HG03342 (cell line): Measurements from ENCODE around the gene TAS2R9.
"Not testable (repeated sequence)": the region's sequence is repeated elsewhere in the genome, so short reads cannot be mapped to it uniquely, and the experiment has no call there.

Experiments used
- ATAC-seq: cut with Tn5 transposase; IDR thresholded peaks from one replicate; pipeline ENCODE4 v1.9.1; 2021; ENCODE audit warnings: mild to moderate bottlenecking, moderate library complexity; ENCODE audit not compliant: unreplicated experiment

The TAS2R9 gene, protein sequence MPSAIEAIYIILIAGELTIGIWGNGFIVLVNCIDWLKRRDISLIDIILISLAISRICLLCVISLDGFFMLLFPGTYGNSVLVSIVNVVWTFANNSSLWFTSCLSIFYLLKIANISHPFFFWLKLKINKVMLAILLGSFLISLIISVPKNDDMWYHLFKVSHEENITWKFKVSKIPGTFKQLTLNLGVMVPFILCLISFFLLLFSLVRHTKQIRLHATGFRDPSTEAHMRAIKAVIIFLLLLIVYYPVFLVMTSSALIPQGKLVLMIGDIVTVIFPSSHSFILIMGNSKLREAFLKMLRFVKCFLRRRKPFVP

DNA sequence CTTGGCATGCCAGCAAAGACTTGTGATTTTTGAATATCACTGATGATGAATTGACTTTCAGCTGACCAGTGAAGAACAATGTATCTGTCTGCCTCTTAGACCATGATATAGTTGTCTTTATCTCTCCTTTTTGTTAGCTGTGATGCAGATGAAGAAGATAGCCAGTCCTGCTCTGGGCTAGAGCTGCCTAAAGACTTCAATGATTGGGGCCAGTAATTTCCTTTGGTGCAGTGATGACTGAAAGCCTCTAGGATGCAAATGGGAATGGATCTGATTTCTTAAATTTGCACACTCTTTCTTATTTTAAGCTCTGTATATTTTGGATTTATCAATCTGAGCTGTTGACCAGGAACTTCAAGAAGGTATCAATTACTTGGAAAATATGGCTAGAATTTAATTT, at the start of gene TAS2R9:
TSS of gene TAS2R9 (minus strand) at position 101 of the 400 bp plus-strand sequence. CDS start at position 8, 93 bp downstream.
- ATAC-seq, result no peak

DNA sequence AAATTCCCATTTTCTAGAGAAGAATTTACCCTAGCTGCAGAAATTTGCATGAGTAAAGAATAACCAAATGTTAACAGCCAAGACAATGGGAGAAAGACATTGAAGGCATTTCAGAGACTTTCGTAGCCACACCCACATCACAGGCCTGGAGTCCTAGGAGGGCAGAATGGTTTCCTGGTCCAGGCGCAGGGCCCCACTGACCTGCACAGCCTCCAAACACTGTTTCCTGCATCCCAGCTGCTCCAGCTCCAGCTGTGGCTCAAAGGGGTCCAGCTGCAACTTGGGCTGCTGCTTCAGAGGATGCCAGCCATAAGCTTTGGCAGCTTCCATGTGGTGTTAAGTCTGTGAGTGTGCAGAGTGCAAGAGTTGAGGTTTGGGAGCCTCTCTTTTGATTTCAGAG, 45.8 kb upstream of the TAS2R9 start:
- ATAC-seq, result no peak

- no peak for ATAC-seq
Observed at GRCh38 chr12:10853776-10854175, 43.8 kb upstream of the TAS2R9 start.

DNA sequence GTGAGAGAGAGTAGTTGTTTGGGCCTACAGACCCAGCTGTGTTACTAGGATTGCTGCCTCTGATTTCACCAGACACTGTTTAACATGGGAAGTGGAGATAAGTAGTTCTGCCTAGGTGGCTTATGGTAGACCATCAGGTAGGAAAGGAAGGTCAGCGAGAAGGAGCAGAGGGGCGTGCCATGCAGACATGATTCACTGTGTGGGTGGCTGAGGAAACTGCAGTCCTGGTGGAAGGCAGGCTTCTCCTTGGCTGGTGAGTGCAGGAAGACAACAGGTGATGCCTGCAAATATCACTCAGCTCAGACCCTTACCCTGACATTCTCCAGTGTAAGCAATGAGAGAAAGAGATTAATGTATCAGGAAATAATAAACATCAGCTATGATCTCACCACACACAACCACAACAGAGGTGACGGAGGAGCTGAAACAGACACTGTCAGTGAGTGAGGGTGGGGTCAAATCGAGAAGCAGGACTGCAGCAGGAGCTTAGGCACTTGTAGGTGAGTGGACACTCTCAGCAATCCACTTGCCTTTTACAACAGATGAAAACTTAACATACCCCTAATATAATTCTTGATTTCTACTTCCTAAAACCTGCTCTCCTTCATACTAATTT, 41.4 kb upstream of the TAS2R9 start:
- ATAC-seq, result no peak

- no peak for ATAC-seq
Observed at GRCh38 chr12:10849425-10849878, 39.5 kb upstream of the TAS2R9 start, which contains the start of gene PRR4. Gene PRR4, minus strand, starts transcription at chr12:10849475. Its CDS starts 38 bp downstream, at chr12:10849437.

GRCh38 chr12:10847744-10848143, 37.8 kb upstream of the TAS2R9 start:
- ATAC-seq, result no peak

GRCh38 chr12:10842862-10843261, 32.9 kb upstream of the TAS2R9 start:
- ATAC-seq, result no peak

DNA sequence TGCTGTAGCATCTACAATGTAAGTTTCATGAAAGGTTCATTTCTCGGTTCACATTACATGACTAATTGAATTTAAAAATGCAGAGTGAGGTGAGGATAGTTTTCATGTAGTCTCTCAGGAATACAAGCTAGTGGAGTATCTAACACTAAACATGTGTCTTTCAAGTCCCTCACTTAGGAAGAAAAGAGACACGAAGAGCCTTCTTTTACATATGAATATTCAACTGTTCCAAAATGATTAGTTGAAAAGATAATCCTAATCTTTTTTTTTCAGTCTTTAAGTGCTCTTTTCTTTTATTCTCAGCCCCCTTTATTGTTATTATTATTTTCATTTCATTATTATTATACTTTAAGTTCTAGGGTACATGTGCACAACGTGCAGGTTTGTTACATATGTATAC, 28.5 kb upstream of the TAS2R9 start:
- ATAC-seq, result no peak

GRCh38 chr12:10829994-10830393, 20.0 kb upstream of the TAS2R9 start:
- no peak for ATAC-seq

DNA sequence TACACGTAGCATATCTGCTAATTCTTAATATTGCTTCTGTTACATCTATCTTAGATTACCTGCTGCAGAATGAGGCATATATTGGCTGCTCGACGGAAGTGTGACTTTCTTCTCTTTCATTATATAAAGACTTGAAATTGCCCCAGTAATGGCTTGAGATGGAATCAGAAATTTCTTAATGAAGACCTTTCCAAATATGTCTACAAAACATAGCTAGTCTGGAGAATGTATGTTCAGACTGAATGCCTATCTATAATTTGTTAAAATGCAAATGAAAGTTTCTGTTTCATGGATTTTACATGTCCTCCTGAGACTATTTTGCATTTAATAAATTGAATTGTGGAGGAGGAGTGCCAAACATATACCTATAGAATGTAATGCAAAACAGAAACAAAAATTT, 16.3 kb upstream of the TAS2R9 start, which contains the start of gene TAS2R10:
TSS of gene TAS2R10 (minus strand) at position 101 of the 400 bp plus-strand sequence. CDS start at position 12, 89 bp downstream.
- ATAC-seq, result no peak

DNA sequence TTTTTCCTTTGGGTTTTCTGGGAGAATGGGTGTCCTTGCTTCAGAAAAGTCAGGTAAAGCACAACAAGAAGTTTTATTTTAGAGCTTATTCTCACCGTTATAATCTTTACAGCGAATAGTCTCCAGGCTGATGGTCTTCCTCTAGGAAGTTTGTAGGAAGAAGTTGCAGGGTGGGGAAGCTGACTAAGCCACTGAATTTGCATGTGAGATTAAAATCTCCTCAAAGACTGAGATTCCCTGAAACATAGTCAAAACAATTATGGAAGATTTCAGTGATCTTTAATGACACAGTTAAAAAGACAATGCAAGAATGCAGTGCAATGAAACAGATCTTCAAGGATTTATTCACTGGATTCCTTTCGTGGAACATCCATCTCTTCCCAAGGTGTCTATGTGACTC, 15.0 kb upstream of the TAS2R9 start:
- ATAC-seq, result no peak

GRCh38 chr12:10811883-10812536, 2.0 kb upstream of the TAS2R9 start:
- no peak for ATAC-seq

DNA sequence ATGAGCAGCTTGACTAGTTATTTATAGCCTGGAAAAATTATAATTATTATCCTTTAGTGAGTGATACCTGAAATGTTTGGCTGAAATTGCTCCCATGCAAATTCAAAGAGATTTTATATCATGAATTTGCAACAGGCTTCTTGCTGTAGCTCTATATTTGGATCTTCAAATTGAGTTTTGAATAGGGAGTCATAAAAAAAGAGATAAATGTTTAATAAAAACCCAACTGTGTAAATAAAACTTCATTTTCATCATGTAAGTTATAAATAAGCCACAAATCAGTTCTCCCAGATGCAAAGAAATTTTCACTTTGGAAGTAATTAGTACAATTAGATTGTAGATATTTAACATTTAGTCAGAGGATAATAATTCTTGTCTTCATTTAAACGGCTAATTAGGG, 2.8 kb downstream of the TAS2R9 start, which contains the start of gene TAS2R8:
TSS of gene TAS2R8 (minus strand) at position 101 of the 400 bp plus-strand sequence. CDS start 306 bp downstream, outside the sequence.
- no peak for ATAC-seq

GRCh38 chr12:10802587-10802986, 7.4 kb downstream of the TAS2R9 start, which contains the start of gene TAS2R7:
Gene TAS2R7, minus strand, starts transcription at chr12:10802627. Its CDS starts 57 bp downstream, at chr12:10802570.
- ATAC-seq, result no peak

DNA sequence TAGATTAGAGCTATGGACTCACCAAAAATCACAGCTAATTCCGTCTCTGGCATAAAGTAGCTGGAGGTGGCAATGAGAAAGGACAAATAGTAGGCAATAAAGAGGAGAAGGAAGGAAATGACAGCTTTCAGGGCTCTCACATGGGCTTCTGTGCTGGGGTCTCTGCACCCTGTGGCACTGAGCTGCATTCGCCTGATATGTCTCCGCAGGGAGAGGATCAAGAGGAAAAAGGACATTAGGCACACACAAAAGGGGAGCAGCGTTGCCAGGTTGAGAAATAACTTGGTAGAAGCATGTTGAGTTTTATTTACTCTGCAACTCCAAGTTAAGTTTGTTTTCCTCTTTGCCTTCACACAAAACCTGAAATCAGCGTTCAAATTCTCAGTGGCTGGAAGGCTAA, 8.2 kb downstream of the TAS2R9 start:
- ATAC-seq, result no peak

- no peak for ATAC-seq
Observed at GRCh38 chr12:10794222-10794621, 15.7 kb downstream of the TAS2R9 start.

DNA sequence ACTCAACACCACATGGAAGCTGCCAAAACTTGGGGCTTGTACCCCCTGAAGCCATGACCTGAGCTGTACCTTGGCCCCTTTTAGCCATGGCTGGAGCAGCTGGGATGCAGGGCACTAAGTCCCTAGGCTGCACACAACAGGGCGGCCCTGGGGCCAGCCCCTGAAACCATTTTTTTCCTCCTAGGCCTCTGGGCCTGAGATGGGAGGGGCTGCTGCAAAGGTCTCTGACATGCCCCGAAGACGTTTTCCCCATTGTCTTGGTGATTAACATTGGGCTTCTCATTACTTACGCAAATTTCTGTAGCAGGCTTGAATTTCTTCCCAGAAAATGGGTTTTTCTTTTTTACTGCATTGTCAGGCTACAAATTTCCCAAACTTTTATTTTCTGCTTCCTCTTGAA, 18.2 kb downstream of the TAS2R9 start:
- ATAC-seq, result not testable (repeated sequence)

GRCh38 chr12:10783252-10783651, 26.7 kb downstream of the TAS2R9 start:
- ATAC-seq, result no peak

- ATAC-seq, result no peak
Observed at GRCh38 chr12:10779103-10779502, 30.9 kb downstream of the TAS2R9 start.

GRCh38 chr12:10771132-10771733, 38.7 kb downstream of the TAS2R9 start:
- no peak for ATAC-seq

- no peak for ATAC-seq
Observed at GRCh38 chr12:10759657-10760056, 50.3 kb downstream of the TAS2R9 start.
